H1 (cell line): Measurements from ENCODE around the gene HERC4.

Source experiments
- CBX5 ChIP-seq: fragments of 300-800, 300-1000 bp; sonication (generic); IDR thresholded peaks from 2 replicates; pipeline ENCODE4 v1.7.1; 2016; ENCODE audit warnings: antibody characterized with exemption, low read length, low read depth
- CREB1 ChIP-seq: IDR thresholded peaks from 2 replicates; pipeline ENCODE4 v1.6.1; 2012; ENCODE audit warnings: inconsistent platforms
- EGR1 ChIP-seq: IDR thresholded peaks from 2 replicates; pipeline ENCODE4 v1.6.1; 2011; ENCODE audit warnings: low read depth, low read length, borderline replicate concordance
- EZH2 ChIP-seq: fragments of 200-600 bp; sonication (generic); IDR thresholded peaks from 2 replicates; pipeline ENCODE4 v1.7.1; 2012; ENCODE audit warnings: low read depth, mild to moderate bottlenecking, moderate library complexity, low read length, inconsistent platforms; ENCODE audit not compliant: severe bottlenecking
- POLR2AphosphoS5 ChIP-seq: IDR thresholded peaks from 2 replicates; pipeline ENCODE4 v1.6.1; 2011; ENCODE audit warnings: low read depth, low read length
- SRF ChIP-seq: IDR thresholded peaks from 2 replicates; pipeline ENCODE4 v1.6.1; 2011; ENCODE audit warnings: mild to moderate bottlenecking, low read depth, low read length, moderate library complexity
- TBP ChIP-seq: IDR thresholded peaks from 2 replicates; pipeline ENCODE4 v1.6.1; 2011; ENCODE audit warnings: low read depth, low read length, improper control_type of control experiment
- TF ChIP-seq, protein P1 (sequence below), 3 experiments: IDR thresholded peaks; 1 replicate in 2 of 3; 2 replicates in 1 of 3; pipeline versions ENCODE4 v1.5.1 to v1.6.1; 2011; ENCODE audit warnings: low read length in 3 of 3, mild to moderate bottlenecking in 3 of 3, inconsistent platforms in 2 of 3, low read depth in 1 of 3, moderate library complexity in 1 of 3; ENCODE audit not compliant: insufficient read depth in 1 of 3; ENCODE audit errors: control extremely low read depth in 1 of 3
- TF ChIP-seq, protein P2 (sequence below): IDR thresholded peaks from 2 replicates; pipeline ENCODE4 v1.6.1; 2012; ENCODE audit warnings: inconsistent platforms

GRCh38 chr10:68092512-68092911 is 17.4 kb upstream of the HERC4 start:
- TF ChIP-seq CREB1 = no peak
- no peak for TF ChIP-seq POLR2AphosphoS5
- no peak for TF ChIP-seq EZH2
- no peak for TF ChIP-seq TBP
- TF ChIP-seq, protein P1, sequence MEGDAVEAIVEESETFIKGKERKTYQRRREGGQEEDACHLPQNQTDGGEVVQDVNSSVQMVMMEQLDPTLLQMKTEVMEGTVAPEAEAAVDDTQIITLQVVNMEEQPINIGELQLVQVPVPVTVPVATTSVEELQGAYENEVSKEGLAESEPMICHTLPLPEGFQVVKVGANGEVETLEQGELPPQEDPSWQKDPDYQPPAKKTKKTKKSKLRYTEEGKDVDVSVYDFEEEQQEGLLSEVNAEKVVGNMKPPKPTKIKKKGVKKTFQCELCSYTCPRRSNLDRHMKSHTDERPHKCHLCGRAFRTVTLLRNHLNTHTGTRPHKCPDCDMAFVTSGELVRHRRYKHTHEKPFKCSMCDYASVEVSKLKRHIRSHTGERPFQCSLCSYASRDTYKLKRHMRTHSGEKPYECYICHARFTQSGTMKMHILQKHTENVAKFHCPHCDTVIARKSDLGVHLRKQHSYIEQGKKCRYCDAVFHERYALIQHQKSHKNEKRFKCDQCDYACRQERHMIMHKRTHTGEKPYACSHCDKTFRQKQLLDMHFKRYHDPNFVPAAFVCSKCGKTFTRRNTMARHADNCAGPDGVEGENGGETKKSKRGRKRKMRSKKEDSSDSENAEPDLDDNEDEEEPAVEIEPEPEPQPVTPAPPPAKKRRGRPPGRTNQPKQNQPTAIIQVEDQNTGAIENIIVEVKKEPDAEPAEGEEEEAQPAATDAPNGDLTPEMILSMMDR (IDR thresholded peaks at IDR 0.05; ENCODE audit: control extremely low read depth in 1 of 3, insufficient read depth in 1 of 3, low read depth in 1 of 3, low read length in 3 of 3) = no peak
- no peak for TF ChIP-seq CBX5
- TF ChIP-seq SRF = no peak
- TF ChIP-seq, protein P2, sequence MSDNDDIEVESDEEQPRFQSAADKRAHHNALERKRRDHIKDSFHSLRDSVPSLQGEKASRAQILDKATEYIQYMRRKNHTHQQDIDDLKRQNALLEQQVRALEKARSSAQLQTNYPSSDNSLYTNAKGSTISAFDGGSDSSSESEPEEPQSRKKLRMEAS = no peak
- no peak for TF ChIP-seq EGR1
